A549 (cell line): ENCODE results near the gene AFAP1L2. TPM values are rescaled to one million over a fixed set of nuclear protein-coding genes. Genes with fewer than 3 reads are reported as not detected.

Experiments used
- ATAC-seq, 2 experiments: fragments of 200-7000 bp in 1 of 2; fragments of >200 bp in 1 of 2; cut with Nextera tagmentation in 1 of 2; cut with Tn5 transposase in 1 of 2; 3 replicates each; pipeline versions ENCODE4 v1.8.0 to v1.9.1; 2018 to 2020; ENCODE audit warnings: mild to moderate bottlenecking in 1 of 2, moderate library complexity in 1 of 2
- CTCF ChIA-PET: fragments of 300-600 bp; sonication (Branson Sonifier 250); formaldehyde crosslinking; extraction: SDS; loops from one replicate; lab custom pipeline; 2021; ENCODE audit warnings: antibody characterized with exemption, inconsistent platforms; lab: Yijun Ruan, JAX
- POLR2A ChIA-PET: fragments of 350-600 bp; formaldehyde crosslinking; extraction: SDS; loops from one replicate; lab custom pipeline; 2021; ENCODE audit warnings: antibody characterized with exemption, inconsistent platforms; lab: Yijun Ruan, JAX
- DNase-seq, 2 experiments: peaks; one replicate each; pipeline versions ENCODE4 v3.0.0 to v3.0.0-alpha.2; 2011 to 2016; ENCODE audit warnings: low read depth in 1 of 2, low spot score in 1 of 2
- FAIRE-seq: peaks from 2 replicates; lab custom pipeline; 2011; peaks lifted over from hg19 to GRCh38; lab: Jason Lieb, UNC
- H3K27ac ChIP-seq, 2 experiments: fragments of >200 bp; sonication (Bioruptor Twin); formaldehyde crosslinking; 3 replicates each; pipeline ENCODE4 v1.5.1; 2016 to 2017
- H3K4me1 ChIP-seq: fragments of >200 bp; sonication (Bioruptor Twin); formaldehyde crosslinking; 3 replicates; pipeline ENCODE4 v1.6.1; 2016
- H3K4me2 ChIP-seq: fragments of >200 bp; sonication (Bioruptor Twin); formaldehyde crosslinking; 3 replicates; pipeline ENCODE4 v1.6.1; 2016
- H3K4me3 ChIP-seq: fragments of >200 bp; sonication (Bioruptor Twin); formaldehyde crosslinking; 3 replicates; pipeline ENCODE4 v1.5.1; 2016
- H3K9me3 ChIP-seq: fragments of >200 bp; sonication (Bioruptor Twin); formaldehyde crosslinking; 3 replicates; pipeline ENCODE4 v1.6.1; 2016
- CBX2 ChIP-seq: fragments of 200-600 bp; sonication (generic); IDR thresholded peaks from 2 replicates; pipeline ENCODE4 v1.6.1; 2016; ENCODE audit warnings: low read depth, mild to moderate bottlenecking, borderline replicate concordance
- CBX8 ChIP-seq: fragments of 200-600 bp; sonication (generic); IDR thresholded peaks from 2 replicates; pipeline ENCODE4 v1.6.1; 2016
- CEBPB ChIP-seq, 2 experiments: fragments of >200 bp in 1 of 2; sonication (Bioruptor Twin) in 1 of 2; formaldehyde crosslinking in 1 of 2; IDR thresholded peaks; 2 replicates each; pipeline ENCODE4 v1.6.1; 2012 to 2016
- CHD4 ChIP-seq: fragments of 200-600 bp; sonication (generic); IDR thresholded peaks from 2 replicates; pipeline ENCODE4 v1.6.1; 2016; ENCODE audit warnings: antibody characterized with exemption, mild to moderate bottlenecking, borderline replicate concordance
- CTCF ChIP-seq: fragments of >200 bp; sonication (Bioruptor Twin); formaldehyde crosslinking; IDR thresholded peaks from 3 replicates; pipeline ENCODE4 v1.5.1; 2016
- EHF ChIP-seq: fragments of 250-450 bp; sonication (Bioruptor Pico); IDR thresholded peaks from 2 replicates; pipeline ENCODE4 v1.5.0; 2020; ENCODE audit warnings: mild to moderate bottlenecking
- EP300 ChIP-seq, 2 experiments: fragments of >200 bp; sonication (Bioruptor Twin); formaldehyde crosslinking; IDR thresholded peaks; 2 replicates in 1 of 2; 3 replicates in 1 of 2; pipeline ENCODE4 v1.6.1; 2016 to 2017
- FOSB ChIP-seq: fragments of 250-450 bp; sonication (Bioruptor Pico); IDR thresholded peaks from 2 replicates; pipeline ENCODE4 v1.5.0; 2020; ENCODE audit warnings: mild to moderate bottlenecking, moderate library complexity
- FOSL2 ChIP-seq, 2 experiments: fragments of 450-650 bp in 1 of 2; fragments of >200 bp in 1 of 2; sonication (Bioruptor Twin) in 1 of 2; formaldehyde crosslinking; IDR thresholded peaks; 2 replicates each; pipeline versions ENCODE4 v1.5.0 to v1.6.1; 2016 to 2020; ENCODE audit warnings: mild to moderate bottlenecking in 1 of 2, moderate library complexity in 1 of 2
- HDAC2 ChIP-seq: fragments of 200-600 bp; sonication (generic); IDR thresholded peaks from 2 replicates; pipeline ENCODE4 v1.6.1; 2016
- HEYL ChIP-seq: fragments of 250-450 bp; sonication (Bioruptor Pico); IDR thresholded peaks from 2 replicates; pipeline ENCODE4 v1.8.0; 2021; ENCODE audit warnings: mild to moderate bottlenecking, moderate library complexity
- HOXA7 ChIP-seq: fragments of 250-450 bp; sonication (Bioruptor Pico); IDR thresholded peaks from 2 replicates; pipeline ENCODE4 v1.5.0; 2020; ENCODE audit warnings: mild to moderate bottlenecking, moderate library complexity
- HOXB13 ChIP-seq: fragments of 250-450 bp; sonication (Bioruptor Pico); IDR thresholded peaks from 2 replicates; pipeline ENCODE4 v1.5.0; 2020; ENCODE audit warnings: low read depth, mild to moderate bottlenecking, moderate library complexity
- HOXB5 ChIP-seq: fragments of 250-450 bp; sonication (Bioruptor Pico); IDR thresholded peaks from 2 replicates; pipeline ENCODE4 v1.5.0; 2020; ENCODE audit warnings: mild to moderate bottlenecking, moderate library complexity
- JUN ChIP-seq, 2 experiments: fragments of >200 bp; sonication (Bioruptor Twin); formaldehyde crosslinking; IDR thresholded peaks; 2 replicates in 1 of 2; 3 replicates in 1 of 2; pipeline ENCODE4 v1.6.1; 2016 to 2017
- JUNB ChIP-seq: fragments of >200 bp; sonication (Bioruptor Twin); formaldehyde crosslinking; IDR thresholded peaks from 2 replicates; pipeline ENCODE4 v1.6.1; 2016
- KDM5A ChIP-seq: fragments of 200-600 bp; sonication (generic); IDR thresholded peaks from 2 replicates; pipeline ENCODE4 v1.6.1; 2016; ENCODE audit warnings: antibody characterized with exemption, mild to moderate bottlenecking
- MAFK ChIP-seq: fragments of 450-650 bp; IDR thresholded peaks from 2 replicates; pipeline ENCODE4 v1.6.1; 2014; ENCODE audit not compliant: partially characterized antibody
- MAZ ChIP-seq: fragments of 150-350 bp; IDR thresholded peaks from 2 replicates; pipeline ENCODE4 v1.6.1; 2014; ENCODE audit warnings: antibody characterized with exemption, low read depth, low read length, borderline replicate concordance
- MYC ChIP-seq: IDR thresholded peaks from 2 replicates; pipeline ENCODE4 v1.6.1; 2012; ENCODE audit warnings: mild to moderate bottlenecking, inconsistent platforms, low read length, improper control_type of control experiment, borderline replicate concordance
- NPAS2 ChIP-seq: fragments of 250-450 bp; sonication (Bioruptor Pico); IDR thresholded peaks from 2 replicates; pipeline ENCODE4 v1.8.0; 2022; ENCODE audit warnings: mild to moderate bottlenecking, moderate library complexity, borderline replicate concordance
- POLR2AphosphoS2 ChIP-seq: conservative IDR thresholded peaks from 2 replicates; pipeline ENCODE4 v1.6.1; 2012; ENCODE audit warnings: low read length, improper control_type of control experiment, inconsistent platforms
- RAD21 ChIP-seq, 2 experiments: fragments of >200 bp in 1 of 2; sonication (Bioruptor Twin) in 1 of 2; formaldehyde crosslinking in 1 of 2; IDR thresholded peaks in 1 of 2; conservative IDR thresholded peaks in 1 of 2; 2 replicates in 1 of 2; 3 replicates in 1 of 2; pipeline ENCODE4 v1.6.1; 2012 to 2018; ENCODE audit warnings: inconsistent platforms in 1 of 2
- RFX5 ChIP-seq: fragments of 450-650 bp; IDR thresholded peaks from 2 replicates; pipeline ENCODE4 v1.7.1; 2014; ENCODE audit warnings: antibody characterized with exemption, mild to moderate bottlenecking, moderate library complexity
- RNF2 ChIP-seq: fragments of 200-600 bp; sonication (generic); IDR thresholded peaks from 2 replicates; pipeline ENCODE4 v1.6.1; 2016; ENCODE audit warnings: low read depth, mild to moderate bottlenecking, antibody characterized with exemption, moderate library complexity, borderline replicate concordance
- SREBF2 ChIP-seq: fragments of 450-650 bp; IDR thresholded peaks from 2 replicates; pipeline ENCODE4 v1.6.1; 2014; ENCODE audit warnings: mild to moderate bottlenecking, moderate library complexity
- TFCP2L1 ChIP-seq: fragments of 250-450 bp; sonication (Bioruptor Pico); IDR thresholded peaks from 2 replicates; pipeline ENCODE4 v1.5.0; 2021; ENCODE audit warnings: mild to moderate bottlenecking
- ZFP36 ChIP-seq: fragments of 450-650 bp; IDR thresholded peaks from 2 replicates; pipeline ENCODE4 v1.6.1; 2014; ENCODE audit warnings: borderline replicate concordance; ENCODE audit not compliant: partially characterized antibody
- ZNF302 ChIP-seq: fragments of 250-450 bp; sonication (Bioruptor Pico); IDR thresholded peaks from 2 replicates; pipeline ENCODE4 v1.9.0; 2021; ENCODE audit warnings: inconsistent platforms, mild to moderate bottlenecking, moderate library complexity
- ZSCAN20 ChIP-seq: fragments of 250-450 bp; sonication (Bioruptor Pico); IDR thresholded peaks from 2 replicates; pipeline ENCODE4 v1.8.0; 2022; ENCODE audit warnings: mild to moderate bottlenecking, moderate library complexity
- WGBS: methylation state at CpG from one replicate; pipeline ENCODE4 v1.1.6; 2017; ENCODE audit errors: missing lambda C conversion rate; 5-methylcytosine and 5-hydroxymethylcytosine counted together
- polyA plus RNA-seq, 4 experiments: library from polyadenylated mRNA; depleted of rRNA in 3 of 4; stranded (reverse); fragments of >200 nt; fragmentation: RNase III in 1 of 4; extraction: RNeasy Plus Mini Kit Qiagen cat#74134 plus additional on column Dnase treatment in 1 of 4; gene quantifications; 2 replicates in 3 of 4; 3 replicates in 1 of 4; pipeline ENCODE4 v1.2.3, GENCODE V29; 2011 to 2017
- TF ChIP-seq, protein P1 (sequence below): fragments of 450-650 bp; IDR thresholded peaks from 2 replicates; pipeline ENCODE4 v1.6.1; 2014; ENCODE audit warnings: antibody characterized with exemption
- TF ChIP-seq, protein P2 (sequence below): fragments of 150-350 bp; IDR thresholded peaks from 2 replicates; pipeline ENCODE4 v1.6.1; 2014; ENCODE audit warnings: low read depth, mild to moderate bottlenecking, low read length

AFAP1L2 gene
- polyA plus RNA-seq, 2 of the 4 experiments (the other 2 are of a cell fraction): 19.6 to 27.3 TPM

DNA sequence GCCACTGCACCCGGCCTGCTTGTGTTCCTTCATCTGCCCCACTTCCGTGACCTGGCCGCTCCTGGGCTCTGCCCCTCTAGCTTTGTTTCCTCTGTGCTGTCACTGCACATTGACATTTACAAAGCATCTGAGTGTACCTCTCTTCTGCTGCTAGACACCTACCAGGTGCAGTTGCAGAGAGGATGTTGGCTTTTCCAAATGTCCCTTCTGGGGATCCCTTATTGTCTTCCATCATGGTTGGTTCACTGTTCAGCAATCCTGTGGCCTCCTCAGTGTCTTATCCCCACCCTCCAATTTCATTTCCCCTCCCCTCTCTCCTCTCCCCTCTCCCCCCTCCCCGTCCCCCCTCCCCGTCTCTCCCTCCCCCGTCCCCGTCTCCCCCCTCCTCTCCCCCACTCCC, 151.4 kb downstream of the AFAP1L2 start:
- Histone ChIP-seq H3K9me3 (no peaks in the 10 kb centered on the region), H3K4me1 (no peaks in the 10 kb centered on the region), H3K27ac (no peak overlapping the region), H3K4me3 (no peak overlapping the region), H3K4me2 (no peak overlapping the region)
- no peak for DNase-seq
- FAIRE-seq: no peak
- POLR2A ChIA-PET: no interaction called here
- ATAC-seq: peak in 1 of 2 experiments; percentile 47; a peak in 3 of 6 replicates
- CTCF ChIA-PET: interaction anchor here (1.5 to 1.6 kb wide), 2 partner anchors 11 to 13 kb away, joined by 4 read pairs; no protein-coding TSS in a partner anchor
- WGBS: 87% methylated on average over 3 of the region's 7 CpGs
- no peak for TF ChIP-seq HOXB13 (CRISPR knock-in tag)
- TF ChIP-seq POLR2AphosphoS2: no peak
- no peak for TF ChIP-seq HDAC2
- TF ChIP-seq EP300 (IDR thresholded peaks at IDR 0.05): no peak
- TF ChIP-seq CEBPB (IDR thresholded peaks at IDR 0.05): no peak
- no peak for TF ChIP-seq CHD4
- TF ChIP-seq MAZ: no peak
- no peak for TF ChIP-seq FOSL2 (IDR thresholded peaks at IDR 0.05)
- no peak for TF ChIP-seq FOSL2 (CRISPR knock-in tag; IDR thresholded peaks at IDR 0.05)
- no peak for TF ChIP-seq FOSB
- no peak for TF ChIP-seq RFX5
- TF ChIP-seq JUN (IDR thresholded peaks at IDR 0.05): no peak
- no peak for TF ChIP-seq RAD21 (conservative IDR thresholded peaks at IDR 0.05 in 1 of 2, IDR thresholded peaks at IDR 0.05 in 1 of 2)
- TF ChIP-seq MAFK: no peak
- TF ChIP-seq KDM5A: no peak
- no peak for TF ChIP-seq HOXA7 (CRISPR knock-in tag)
- no peak for TF ChIP-seq CTCF
- TF ChIP-seq HOXB5 (CRISPR knock-in tag): no peak

- H3K4me2 ChIP-seq: no peak overlapping the region
- TF ChIP-seq, protein P1, sequence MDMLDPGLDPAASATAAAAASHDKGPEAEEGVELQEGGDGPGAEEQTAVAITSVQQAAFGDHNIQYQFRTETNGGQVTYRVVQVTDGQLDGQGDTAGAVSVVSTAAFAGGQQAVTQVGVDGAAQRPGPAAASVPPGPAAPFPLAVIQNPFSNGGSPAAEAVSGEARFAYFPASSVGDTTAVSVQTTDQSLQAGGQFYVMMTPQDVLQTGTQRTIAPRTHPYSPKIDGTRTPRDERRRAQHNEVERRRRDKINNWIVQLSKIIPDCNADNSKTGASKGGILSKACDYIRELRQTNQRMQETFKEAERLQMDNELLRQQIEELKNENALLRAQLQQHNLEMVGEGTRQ: no peak
- TF ChIP-seq EHF (CRISPR knock-in tag) (no peak), CBX2 (no peak), ZNF302 (CRISPR knock-in tag) (no peak), KDM5A (no peak), RFX5 (no peak), MYC (no peak), HOXA7 (CRISPR knock-in tag) (no peak)
- WGBS: 79% methylated on average over 5 of the region's 5 CpGs
- ATAC-seq (peak in 1 of 2 experiments; percentile 23; a peak in 4 of 6 replicates), DNase-seq (no peak), FAIRE-seq (no peak)
- H3K9me3 ChIP-seq: no peaks in the 10 kb centered on the region
- POLR2A ChIA-PET: no interaction called here
- H3K27ac ChIP-seq: no peak overlapping the region
- H3K4me1 ChIP-seq: no peaks in the 10 kb centered on the region
- CTCF ChIA-PET: interaction anchor here (1.1 to 1.6 kb wide), 4 partner anchors 11 to 39 kb away, joined by 3 to 5 read pairs (median 4); no protein-coding TSS in a partner anchor
- no peak overlapping the region for H3K4me3 ChIP-seq
Measured at GRCh38 chr10:114252092-114252491, 152.2 kb downstream of the AFAP1L2 start.

GRCh38 chr10:114250716-114251115, 153.6 kb downstream of the AFAP1L2 start:
- no peak overlapping the region for H3K4me3 ChIP-seq
- FAIRE-seq: no peak
- H3K4me2 ChIP-seq: no peak overlapping the region
- H3K27ac ChIP-seq: no peak overlapping the region
- ChIA-PET POLR2A (no interaction called here), CTCF (interaction anchor here (1.5 kb wide), 1 partner anchor 53 kb away, joined by 5 read pairs; no protein-coding TSS in a partner anchor)
- no peaks in the 10 kb centered on the region; the same call in 2 of the 3 replicates for H3K4me1 ChIP-seq
- ATAC-seq: no peak
- DNase-seq: no peak
- no peaks in the 10 kb centered on the region for H3K9me3 ChIP-seq
- WGBS: 92% methylated on average over 1 of the region's 1 CpG
- TF ChIP-seq HEYL (CRISPR knock-in tag): no peak
- TF ChIP-seq JUNB: no peak
- no peak for TF ChIP-seq ZSCAN20 (CRISPR knock-in tag)
- TF ChIP-seq RFX5: no peak
- no peak for TF ChIP-seq TFCP2L1
- no peak for TF ChIP-seq RNF2
- no peak for TF ChIP-seq SREBF2
- no peak for TF ChIP-seq FOSL2 (IDR thresholded peaks at IDR 0.05)
- TF ChIP-seq FOSL2 (CRISPR knock-in tag; IDR thresholded peaks at IDR 0.05): no peak
- TF ChIP-seq FOSB: no peak
- no peak for TF ChIP-seq NPAS2 (CRISPR knock-in tag)
- TF ChIP-seq CBX8: no peak
- no peak for TF ChIP-seq HOXB13 (CRISPR knock-in tag)
- TF ChIP-seq HOXA7 (CRISPR knock-in tag): no peak
- TF ChIP-seq ZFP36: no peak
- TF ChIP-seq, protein P2, sequence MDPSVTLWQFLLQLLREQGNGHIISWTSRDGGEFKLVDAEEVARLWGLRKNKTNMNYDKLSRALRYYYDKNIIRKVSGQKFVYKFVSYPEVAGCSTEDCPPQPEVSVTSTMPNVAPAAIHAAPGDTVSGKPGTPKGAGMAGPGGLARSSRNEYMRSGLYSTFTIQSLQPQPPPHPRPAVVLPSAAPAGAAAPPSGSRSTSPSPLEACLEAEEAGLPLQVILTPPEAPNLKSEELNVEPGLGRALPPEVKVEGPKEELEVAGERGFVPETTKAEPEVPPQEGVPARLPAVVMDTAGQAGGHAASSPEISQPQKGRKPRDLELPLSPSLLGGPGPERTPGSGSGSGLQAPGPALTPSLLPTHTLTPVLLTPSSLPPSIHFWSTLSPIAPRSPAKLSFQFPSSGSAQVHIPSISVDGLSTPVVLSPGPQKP: no peak
